A549 (cell line): ENCODE results near the gene TBXA2R. TPM values are rescaled to one million over a fixed set of nuclear protein-coding genes. Genes with fewer than 3 reads are reported as not detected.
"Not testable (repeated sequence)": the region's sequence is repeated elsewhere in the genome, so short reads cannot be mapped to it uniquely, and the experiment has no call there.

Experiments used
- ATAC-seq, 2 experiments: fragments of 200-7000 bp in 1 of 2; fragments of >200 bp in 1 of 2; cut with Nextera tagmentation in 1 of 2; cut with Tn5 transposase in 1 of 2; 3 replicates each; pipeline versions ENCODE4 v1.8.0 to v1.9.1; 2018 to 2020; ENCODE audit warnings: mild to moderate bottlenecking in 1 of 2, moderate library complexity in 1 of 2
- CTCF ChIA-PET: fragments of 300-600 bp; sonication (Branson Sonifier 250); formaldehyde crosslinking; extraction: SDS; loops from one replicate; lab custom pipeline; 2021; ENCODE audit warnings: antibody characterized with exemption, inconsistent platforms; lab: Yijun Ruan, JAX
- POLR2A ChIA-PET: fragments of 350-600 bp; formaldehyde crosslinking; extraction: SDS; loops from one replicate; lab custom pipeline; 2021; ENCODE audit warnings: antibody characterized with exemption, inconsistent platforms; lab: Yijun Ruan, JAX
- DNase-seq, 2 experiments: peaks; one replicate each; pipeline versions ENCODE4 v3.0.0 to v3.0.0-alpha.2; 2011 to 2016; ENCODE audit warnings: low read depth in 1 of 2, low spot score in 1 of 2
- FAIRE-seq: peaks from 2 replicates; lab custom pipeline; 2011; peaks lifted over from hg19 to GRCh38; lab: Jason Lieb, UNC
- H3K27ac ChIP-seq, 2 experiments: fragments of >200 bp; sonication (Bioruptor Twin); formaldehyde crosslinking; 3 replicates each; pipeline ENCODE4 v1.5.1; 2016 to 2017
- H3K4me1 ChIP-seq: fragments of >200 bp; sonication (Bioruptor Twin); formaldehyde crosslinking; 3 replicates; pipeline ENCODE4 v1.6.1; 2016
- H3K4me2 ChIP-seq: fragments of >200 bp; sonication (Bioruptor Twin); formaldehyde crosslinking; 3 replicates; pipeline ENCODE4 v1.6.1; 2016
- H3K4me3 ChIP-seq: fragments of >200 bp; sonication (Bioruptor Twin); formaldehyde crosslinking; 3 replicates; pipeline ENCODE4 v1.5.1; 2016
- H3K9me3 ChIP-seq: fragments of >200 bp; sonication (Bioruptor Twin); formaldehyde crosslinking; 3 replicates; pipeline ENCODE4 v1.6.1; 2016
- EHF ChIP-seq: fragments of 250-450 bp; sonication (Bioruptor Pico); IDR thresholded peaks from 2 replicates; pipeline ENCODE4 v1.5.0; 2020; ENCODE audit warnings: mild to moderate bottlenecking
- FOSL2 ChIP-seq, 2 experiments: fragments of 450-650 bp in 1 of 2; fragments of >200 bp in 1 of 2; sonication (Bioruptor Twin) in 1 of 2; formaldehyde crosslinking; IDR thresholded peaks; 2 replicates each; pipeline versions ENCODE4 v1.5.0 to v1.6.1; 2016 to 2020; ENCODE audit warnings: mild to moderate bottlenecking in 1 of 2, moderate library complexity in 1 of 2
- HOXB13 ChIP-seq: fragments of 250-450 bp; sonication (Bioruptor Pico); IDR thresholded peaks from 2 replicates; pipeline ENCODE4 v1.5.0; 2020; ENCODE audit warnings: low read depth, mild to moderate bottlenecking, moderate library complexity
- PHF8 ChIP-seq: fragments of 200-600 bp; sonication (generic); IDR thresholded peaks from 2 replicates; pipeline ENCODE4 v1.6.1; 2016; ENCODE audit warnings: low read depth, mild to moderate bottlenecking, antibody characterized with exemption, moderate library complexity, borderline replicate concordance
- POLR2A ChIP-seq: IDR thresholded peaks from 2 replicates; pipeline ENCODE4 v1.6.1; 2012; ENCODE audit warnings: mild to moderate bottlenecking, low read length
- POLR2AphosphoS2 ChIP-seq: conservative IDR thresholded peaks from 2 replicates; pipeline ENCODE4 v1.6.1; 2012; ENCODE audit warnings: low read length, improper control_type of control experiment, inconsistent platforms
- RAD21 ChIP-seq, 2 experiments: fragments of >200 bp in 1 of 2; sonication (Bioruptor Twin) in 1 of 2; formaldehyde crosslinking in 1 of 2; IDR thresholded peaks in 1 of 2; conservative IDR thresholded peaks in 1 of 2; 2 replicates in 1 of 2; 3 replicates in 1 of 2; pipeline ENCODE4 v1.6.1; 2012 to 2018; ENCODE audit warnings: inconsistent platforms in 1 of 2
- RCOR1 ChIP-seq: fragments of 150-350 bp; IDR thresholded peaks from 2 replicates; pipeline ENCODE4 v1.6.1; 2014; ENCODE audit warnings: antibody characterized with exemption, low read length, low read depth
- SMC3 ChIP-seq: fragments of >200 bp; sonication (Bioruptor Twin); formaldehyde crosslinking; IDR thresholded peaks from 3 replicates; pipeline ENCODE4 v1.6.1; 2018; ENCODE audit warnings: inconsistent platforms
- SREBF2 ChIP-seq: fragments of 450-650 bp; IDR thresholded peaks from 2 replicates; pipeline ENCODE4 v1.6.1; 2014; ENCODE audit warnings: mild to moderate bottlenecking, moderate library complexity
- ZFP36 ChIP-seq: fragments of 450-650 bp; IDR thresholded peaks from 2 replicates; pipeline ENCODE4 v1.6.1; 2014; ENCODE audit warnings: borderline replicate concordance; ENCODE audit not compliant: partially characterized antibody
- ZNF302 ChIP-seq: fragments of 250-450 bp; sonication (Bioruptor Pico); IDR thresholded peaks from 2 replicates; pipeline ENCODE4 v1.9.0; 2021; ENCODE audit warnings: inconsistent platforms, mild to moderate bottlenecking, moderate library complexity
- ZSCAN20 ChIP-seq: fragments of 250-450 bp; sonication (Bioruptor Pico); IDR thresholded peaks from 2 replicates; pipeline ENCODE4 v1.8.0; 2022; ENCODE audit warnings: mild to moderate bottlenecking, moderate library complexity
- WGBS: methylation state at CpG from one replicate; pipeline ENCODE4 v1.1.6; 2017; ENCODE audit errors: missing lambda C conversion rate; 5-methylcytosine and 5-hydroxymethylcytosine counted together
- polyA plus RNA-seq, 4 experiments: library from polyadenylated mRNA; depleted of rRNA in 3 of 4; stranded (reverse); fragments of >200 nt; fragmentation: RNase III in 1 of 4; extraction: RNeasy Plus Mini Kit Qiagen cat#74134 plus additional on column Dnase treatment in 1 of 4; gene quantifications; 2 replicates in 3 of 4; 3 replicates in 1 of 4; pipeline ENCODE4 v1.2.3, GENCODE V29; 2011 to 2017
- TF ChIP-seq, protein P1 (sequence below): fragments of >200 bp; sonication (Bioruptor Twin); formaldehyde crosslinking; IDR thresholded peaks from 3 replicates; pipeline ENCODE4 v1.5.1; 2016
- TF ChIP-seq, protein P2 (sequence below): fragments of >200 bp; sonication (Bioruptor Twin); formaldehyde crosslinking; IDR thresholded peaks from 2 replicates; pipeline ENCODE4 v1.6.1; 2016

The TBXA2R gene
- polyA plus RNA-seq, 2 of the 4 experiments (the other 2 are of a cell fraction) = 0.13 to 0.49 TPM

GRCh38 chr19:3586127-3586626 is 20.5 kb downstream of the TBXA2R start:
- FAIRE-seq = no peak
- 67% methylated on average over 3 of the region's 16 CpGs for WGBS
- Histone ChIP-seq H3K4me3 (peak overlapping the region; percentile 34; the same call in 2 of the 3 replicates), H3K4me2 (peak overlapping the region; percentile 85), H3K4me1 (peaks cover 11% of the 10 kb centered on the region; the same call in 1 of the 3 replicates), H3K9me3 (peaks cover 5% of the 10 kb centered on the region; the same call in 2 of the 3 replicates), H3K27ac (peak overlapping the region in 1 of 2 experiments; percentile 81; a peak in 3 of 6 replicates)
- DNase-seq = no peak
- POLR2A ChIA-PET = no interaction called here
- CTCF ChIA-PET = interaction anchor here (0.6 to 4.0 kb wide), 15 partner anchors 10 to 101 kb away, joined by 3 to 43 read pairs (median 3); no protein-coding TSS in a partner anchor
- peak in 1 of 2 experiments; percentile 51; a peak in 3 of 6 replicates for ATAC-seq
- TF ChIP-seq SMC3 (peak; percentile 43; the same call in 2 of the 3 replicates), RAD21 (conservative IDR thresholded peaks at IDR 0.05 in 1 of 2, IDR thresholded peaks at IDR 0.05 in 1 of 2) (peak; percentile 44 to 51; a peak in 3 of 5 replicates), ZFP36 (no peak)
- TF ChIP-seq, protein P1, sequence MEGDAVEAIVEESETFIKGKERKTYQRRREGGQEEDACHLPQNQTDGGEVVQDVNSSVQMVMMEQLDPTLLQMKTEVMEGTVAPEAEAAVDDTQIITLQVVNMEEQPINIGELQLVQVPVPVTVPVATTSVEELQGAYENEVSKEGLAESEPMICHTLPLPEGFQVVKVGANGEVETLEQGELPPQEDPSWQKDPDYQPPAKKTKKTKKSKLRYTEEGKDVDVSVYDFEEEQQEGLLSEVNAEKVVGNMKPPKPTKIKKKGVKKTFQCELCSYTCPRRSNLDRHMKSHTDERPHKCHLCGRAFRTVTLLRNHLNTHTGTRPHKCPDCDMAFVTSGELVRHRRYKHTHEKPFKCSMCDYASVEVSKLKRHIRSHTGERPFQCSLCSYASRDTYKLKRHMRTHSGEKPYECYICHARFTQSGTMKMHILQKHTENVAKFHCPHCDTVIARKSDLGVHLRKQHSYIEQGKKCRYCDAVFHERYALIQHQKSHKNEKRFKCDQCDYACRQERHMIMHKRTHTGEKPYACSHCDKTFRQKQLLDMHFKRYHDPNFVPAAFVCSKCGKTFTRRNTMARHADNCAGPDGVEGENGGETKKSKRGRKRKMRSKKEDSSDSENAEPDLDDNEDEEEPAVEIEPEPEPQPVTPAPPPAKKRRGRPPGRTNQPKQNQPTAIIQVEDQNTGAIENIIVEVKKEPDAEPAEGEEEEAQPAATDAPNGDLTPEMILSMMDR = peak; percentile 46

DNA sequence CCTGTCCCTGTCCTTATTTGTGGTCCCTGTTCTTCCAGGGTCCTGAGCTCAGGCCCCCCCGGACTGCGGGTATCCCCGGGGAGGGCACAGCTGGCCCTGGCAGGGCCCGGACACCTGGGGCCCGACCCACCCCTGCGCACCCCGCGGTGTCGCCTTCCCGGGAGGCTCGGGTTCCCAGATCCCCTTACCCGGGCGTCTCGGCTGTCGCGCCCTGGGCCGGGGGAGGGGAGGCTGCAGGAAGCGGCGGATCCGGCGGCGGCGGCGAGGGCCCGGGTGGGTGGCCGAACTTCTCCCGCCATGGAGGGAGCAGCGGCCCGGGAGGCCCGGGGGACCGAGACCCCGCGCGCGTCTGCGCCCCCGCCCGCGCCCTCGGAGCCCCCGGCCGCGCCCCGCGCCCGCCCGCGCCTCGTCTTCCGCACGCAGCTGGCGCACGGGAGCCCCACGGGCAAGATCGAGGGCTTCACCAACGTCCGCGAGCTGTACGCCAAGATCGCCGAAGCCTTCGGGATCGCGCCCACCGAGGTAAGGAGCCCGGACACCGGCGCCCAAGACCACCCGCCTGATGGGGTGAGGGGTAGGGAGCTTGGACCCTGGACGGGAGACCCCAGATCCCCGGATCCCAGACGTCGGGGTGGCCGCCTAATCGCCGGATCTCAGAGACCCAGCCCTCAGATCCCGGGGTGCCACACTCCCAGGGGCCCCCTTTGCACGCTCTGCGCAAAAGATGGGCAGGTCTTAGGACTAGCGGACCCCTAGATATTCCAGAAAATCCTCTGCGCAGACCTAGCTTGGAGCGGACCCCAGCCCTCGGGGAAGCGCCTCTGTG is 21.2 kb downstream of the TBXA2R start, which contains the start of gene GIPC3:
GIPC3 (plus strand) TSS at position 178 of the 826 bp plus-strand sequence; CDS start at position 298, 120 bp downstream.
- CTCF ChIA-PET = interaction anchor here (0.6 to 4.0 kb wide), 14 partner anchors 10 to 267 kb away, joined by 3 to 43 read pairs (median 4); no protein-coding TSS in a partner anchor
- H3K9me3 ChIP-seq = no peaks in the 10 kb centered on the region
- H3K4me1 ChIP-seq = peaks cover 11% of the 10 kb centered on the region; the same call in 1 of the 3 replicates
- DNase-seq (no peak), ATAC-seq (no peak), FAIRE-seq (no peak)
- H3K27ac ChIP-seq = peak within 1 kb of the TSS in 1 of 2 experiments; percentile 81; a peak in 3 of 6 replicates
- peak within 1 kb of the TSS; percentile 85 for H3K4me2 ChIP-seq
- TF ChIP-seq PHF8 (no peak), RCOR1 (no peak), POLR2A (no peak), HOXB13 (CRISPR knock-in tag) (no peak), POLR2AphosphoS2 (no peak), ZNF302 (CRISPR knock-in tag) (no peak), EHF (CRISPR knock-in tag) (no peak), SREBF2 (no peak), ZSCAN20 (no peak), FOSL2 (IDR thresholded peaks at IDR 0.05) (no peak), FOSL2 (CRISPR knock-in tag; IDR thresholded peaks at IDR 0.05) (no peak)
- TF ChIP-seq, protein P2, sequence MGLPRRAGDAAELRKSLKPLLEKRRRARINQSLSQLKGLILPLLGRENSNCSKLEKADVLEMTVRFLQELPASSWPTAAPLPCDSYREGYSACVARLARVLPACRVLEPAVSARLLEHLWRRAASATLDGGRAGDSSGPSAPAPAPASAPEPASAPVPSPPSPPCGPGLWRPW = no peak
- POLR2A ChIA-PET = no interaction called here
- H3K4me3 ChIP-seq = peak within 1 kb of the TSS; percentile 34
- WGBS = no CpG with 5 or more reads among the region's 84 CpGs

DNA sequence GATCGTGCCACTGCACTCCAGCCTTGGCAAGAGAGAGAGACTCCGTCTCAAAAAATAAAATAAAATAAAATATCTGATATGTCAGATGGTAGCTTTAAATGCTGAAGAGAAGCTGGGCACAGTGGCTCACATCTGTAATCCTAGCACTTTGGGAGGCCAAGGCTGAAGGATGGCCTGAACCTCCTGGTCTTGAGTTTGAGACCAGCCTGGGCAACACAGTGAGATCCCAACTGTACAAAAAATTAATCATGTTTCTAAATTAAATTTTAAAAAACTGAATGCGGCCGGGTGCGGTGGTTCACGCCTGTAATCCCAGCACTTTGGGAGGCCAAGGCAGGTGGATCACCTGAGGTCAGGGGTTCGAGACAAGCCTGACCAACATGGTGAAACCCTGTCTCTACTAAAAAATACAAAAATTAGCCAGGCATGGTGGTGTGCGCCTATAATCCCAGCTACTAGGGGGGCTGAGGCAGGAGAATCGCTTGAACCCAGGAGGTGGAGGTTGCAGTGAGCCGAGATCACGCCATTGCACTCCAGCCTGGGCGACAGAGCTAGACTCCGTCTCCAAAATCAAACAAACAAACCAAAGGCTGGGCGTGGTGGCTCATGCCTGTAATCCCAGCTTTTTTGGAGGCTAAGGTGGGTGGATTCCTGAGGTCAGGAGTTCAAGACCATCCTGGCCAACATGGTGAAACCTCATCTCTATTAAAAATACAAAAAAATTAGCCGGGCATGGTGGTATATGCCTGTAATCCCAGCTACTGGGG is 22.5 kb downstream of the TBXA2R start:
- H3K4me3 ChIP-seq, FAIRE-seq, H3K9me3 ChIP-seq, H3K4me2 ChIP-seq, ATAC-seq, DNase-seq, POLR2A ChIA-PET, H3K27ac ChIP-seq: not testable (repeated sequence)
- WGBS = 84% methylated on average over 15 of the region's 15 CpGs
- peaks cover 11% of the 10 kb centered on the region; the same call in 1 of the 3 replicates for H3K4me1 ChIP-seq
- CTCF ChIA-PET = interaction anchor here (0.5 to 4.0 kb wide), 6 partner anchors 9 to 39 kb away, joined by 3 to 43 read pairs (median 4); no protein-coding TSS in a partner anchor

DNA sequence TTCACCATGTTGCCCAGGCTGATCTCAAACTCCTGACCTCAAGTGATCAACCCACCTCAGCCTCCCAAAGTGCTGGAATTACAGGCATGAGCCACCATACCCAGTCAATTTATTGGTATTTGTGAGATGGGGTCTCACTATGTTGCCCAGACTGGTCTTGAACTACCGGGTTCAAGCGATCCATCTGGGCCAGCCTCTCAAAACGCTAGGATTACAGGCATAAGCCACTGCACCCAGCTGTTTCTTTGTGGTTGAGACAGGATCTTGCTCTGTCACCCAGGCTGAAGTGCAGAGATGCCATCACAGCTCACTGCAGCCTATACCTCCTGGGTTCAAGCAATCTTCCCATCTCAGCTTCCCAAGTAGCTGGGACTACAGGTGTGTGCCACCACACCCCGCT is 24.9 kb downstream of the TBXA2R start:
- H3K9me3 ChIP-seq, H3K4me2 ChIP-seq, H3K4me3 ChIP-seq, DNase-seq, H3K4me1 ChIP-seq, FAIRE-seq, POLR2A ChIA-PET, ATAC-seq, H3K27ac ChIP-seq: not testable (repeated sequence)
- CTCF ChIA-PET = interaction anchor here (1.1 to 9.7 kb wide), 2 partner anchors 9 to 35 kb away, joined by 4 to 100 read pairs; no protein-coding TSS in a partner anchor
- WGBS = 89% methylated on average over 4 of the region's 4 CpGs
